GM18505 (cell line): ENCODE results near the gene DNMT3A.

ENCODE experiments used
- ATAC-seq: cut with Tn5 transposase; IDR thresholded peaks from one replicate; pipeline ENCODE4 v1.9.1; 2021; ENCODE audit not compliant: unreplicated experiment
- POLR2A ChIP-seq: IDR thresholded peaks from 4 replicates; pipeline ENCODE4 v1.6.1; 2011; ENCODE audit warnings: borderline replicate concordance; ENCODE audit not compliant: insufficient read depth, insufficient read length; ENCODE audit errors: extremely low read depth

The DNMT3A gene

DNA sequence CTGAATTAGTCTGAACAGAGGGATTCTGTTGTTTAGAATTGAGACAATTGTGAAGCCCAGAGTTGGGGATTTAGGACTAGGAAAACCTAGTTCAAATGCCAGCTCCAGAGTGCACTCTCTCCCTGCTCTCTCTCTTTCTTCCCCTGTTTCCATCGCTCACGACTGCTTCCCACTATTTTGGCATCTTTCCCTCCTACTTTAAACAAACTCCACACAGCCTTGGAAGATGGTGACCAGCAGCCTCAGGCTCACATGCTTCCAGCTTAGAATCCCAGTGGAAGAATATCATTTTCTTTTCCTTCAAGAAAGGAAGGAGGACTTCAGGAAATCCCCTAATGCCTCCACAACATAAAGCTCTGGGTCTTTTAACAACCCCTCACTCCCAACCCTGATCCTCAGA lies 6.1 kb upstream of the DNMT3A start:
- ATAC-seq = no peak
- TF ChIP-seq POLR2A = no peak

DNA sequence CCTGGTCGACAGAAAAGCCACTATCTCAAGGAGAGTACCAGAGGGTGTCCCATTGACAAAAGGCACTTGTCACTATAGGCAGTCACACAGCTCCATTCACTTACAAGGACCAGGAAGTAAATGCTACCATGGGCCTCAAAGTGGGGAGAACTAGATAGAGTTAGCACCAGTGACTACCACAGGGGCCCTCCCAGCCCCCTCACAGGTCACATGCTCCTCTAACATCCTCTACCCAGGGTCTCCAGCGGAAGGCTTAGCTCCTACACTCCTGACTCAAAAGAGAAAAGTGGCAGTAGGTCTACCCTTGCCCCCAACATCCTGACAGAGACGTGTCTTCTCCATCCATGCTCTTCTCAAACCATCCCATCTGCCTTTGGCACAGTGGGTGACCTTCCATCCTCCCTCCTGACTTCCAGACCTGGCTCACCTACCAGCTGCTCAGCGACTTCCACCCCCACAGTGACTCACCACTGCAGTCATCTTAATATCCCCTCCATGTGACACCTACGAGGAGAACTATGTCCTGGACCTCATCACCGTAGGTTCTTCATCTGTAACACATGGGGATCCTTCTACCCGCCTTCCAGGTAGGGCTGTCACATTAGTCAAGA lies 5.6 kb upstream of the DNMT3A start:
- ATAC-seq = no peak
- TF ChIP-seq POLR2A = no peak

DNA sequence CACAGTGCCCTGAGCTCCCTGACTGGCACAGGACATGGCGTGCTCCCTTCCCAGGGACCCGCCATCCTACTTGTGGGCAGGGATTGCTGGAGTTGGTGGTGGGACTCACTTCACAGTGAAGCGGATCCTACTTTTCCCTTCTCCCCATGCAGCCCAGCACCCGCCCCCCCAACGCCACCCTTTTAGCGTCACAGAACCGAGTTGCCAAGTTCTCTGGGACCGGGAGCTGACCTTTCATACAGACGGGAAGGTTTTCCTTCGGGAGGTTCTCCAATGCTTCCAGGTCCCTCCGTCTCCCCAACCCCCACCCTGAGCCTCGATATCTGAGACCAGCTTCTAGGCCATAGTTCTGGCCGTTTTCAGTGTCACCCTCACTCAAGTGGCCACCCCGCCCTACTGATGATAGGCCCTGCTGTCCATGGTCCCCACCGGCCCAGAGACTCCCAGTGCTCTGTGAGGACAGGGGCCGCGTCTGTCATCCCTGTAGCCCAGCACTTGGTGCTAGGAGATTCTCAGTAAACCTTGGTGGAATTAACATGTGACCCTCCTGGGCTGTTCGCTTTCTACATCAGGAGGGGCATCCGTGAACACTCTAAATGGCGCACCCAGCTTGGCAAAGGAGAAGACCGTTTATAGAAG lies 1.6 kb upstream of the DNMT3A start:
- no peak for TF ChIP-seq POLR2A
- ATAC-seq = no peak

DNA sequence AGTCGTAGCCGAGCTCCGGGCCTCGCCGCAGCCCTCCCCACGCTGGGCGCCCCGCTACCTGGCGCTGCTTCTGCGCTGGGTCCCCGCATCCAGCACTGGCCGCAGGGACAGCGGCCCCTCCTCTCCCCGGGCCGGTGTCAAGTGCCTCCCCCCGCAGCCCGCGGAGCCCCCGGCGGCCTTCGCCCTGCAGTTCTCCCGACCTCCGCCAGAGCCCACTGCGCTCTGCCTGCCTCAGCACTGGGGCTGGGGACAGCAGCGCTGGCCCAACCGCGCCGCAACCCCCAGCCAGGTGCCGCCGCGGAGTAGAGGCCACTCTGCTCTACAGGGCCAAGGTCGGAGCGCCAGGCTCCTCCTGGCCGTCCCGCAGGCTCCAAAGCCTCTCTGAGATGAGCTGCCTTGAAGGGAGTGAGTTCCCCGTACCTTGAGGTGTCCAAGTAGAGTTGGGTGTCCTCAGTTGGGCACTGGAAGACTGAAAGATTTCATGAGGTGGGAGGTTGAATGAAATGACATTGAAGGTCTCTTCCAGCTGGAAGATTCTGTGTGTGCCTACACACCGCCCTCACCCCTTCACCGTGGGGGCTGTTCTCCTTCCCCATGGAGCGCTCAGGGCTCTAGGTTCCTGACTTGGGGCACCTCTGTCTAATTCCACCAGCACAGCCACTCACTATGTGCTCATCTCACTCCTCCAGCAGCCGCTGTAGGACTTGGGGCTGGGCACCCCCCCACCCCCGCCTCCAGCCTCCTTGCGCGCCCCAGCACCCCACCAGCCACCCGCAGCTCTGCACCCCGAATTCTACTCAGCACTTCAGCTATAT lies 854 bp upstream of the DNMT3A start:
- peak; percentile 72 for ATAC-seq
- peak; percentile 34 for TF ChIP-seq POLR2A

DNA sequence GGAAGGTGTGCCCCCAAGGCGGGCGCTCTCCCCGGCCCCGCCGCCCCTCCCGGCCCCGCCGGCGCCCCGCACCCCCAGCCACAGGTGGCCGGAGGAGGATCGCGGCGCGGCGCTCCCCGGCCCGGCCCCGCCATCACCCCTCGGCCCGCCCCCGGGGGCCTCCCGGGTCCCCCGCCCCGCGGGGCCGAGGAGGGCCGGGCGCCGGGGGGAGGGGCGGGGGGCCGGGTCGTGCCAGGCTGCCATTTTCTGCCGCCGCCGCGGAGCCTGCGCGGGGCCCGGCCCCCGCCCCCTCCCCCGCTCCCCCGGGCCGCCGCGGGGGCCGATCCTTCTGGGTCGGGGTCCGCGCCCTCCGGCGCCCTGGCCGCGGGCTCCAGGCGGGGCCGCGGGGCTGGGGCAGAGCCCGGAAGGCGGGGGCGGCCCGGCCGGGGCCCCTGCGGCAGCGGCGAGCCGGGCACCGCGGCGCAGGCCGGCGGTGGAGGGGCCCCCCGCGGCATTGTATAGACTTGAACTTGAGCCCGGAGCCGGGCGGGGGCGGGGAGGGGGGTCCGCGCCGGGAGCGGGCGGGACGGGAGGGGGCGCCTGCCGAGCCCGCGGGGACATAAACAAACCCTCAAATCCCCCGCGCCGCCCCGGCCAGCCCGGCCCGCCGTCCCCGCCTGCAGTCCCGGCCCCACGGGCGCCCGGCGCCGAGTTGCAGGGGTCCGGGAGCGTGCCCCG lies 556 bp downstream of the DNMT3A start:
- TF ChIP-seq POLR2A = no peak
- peak; percentile 18 for ATAC-seq

DNA sequence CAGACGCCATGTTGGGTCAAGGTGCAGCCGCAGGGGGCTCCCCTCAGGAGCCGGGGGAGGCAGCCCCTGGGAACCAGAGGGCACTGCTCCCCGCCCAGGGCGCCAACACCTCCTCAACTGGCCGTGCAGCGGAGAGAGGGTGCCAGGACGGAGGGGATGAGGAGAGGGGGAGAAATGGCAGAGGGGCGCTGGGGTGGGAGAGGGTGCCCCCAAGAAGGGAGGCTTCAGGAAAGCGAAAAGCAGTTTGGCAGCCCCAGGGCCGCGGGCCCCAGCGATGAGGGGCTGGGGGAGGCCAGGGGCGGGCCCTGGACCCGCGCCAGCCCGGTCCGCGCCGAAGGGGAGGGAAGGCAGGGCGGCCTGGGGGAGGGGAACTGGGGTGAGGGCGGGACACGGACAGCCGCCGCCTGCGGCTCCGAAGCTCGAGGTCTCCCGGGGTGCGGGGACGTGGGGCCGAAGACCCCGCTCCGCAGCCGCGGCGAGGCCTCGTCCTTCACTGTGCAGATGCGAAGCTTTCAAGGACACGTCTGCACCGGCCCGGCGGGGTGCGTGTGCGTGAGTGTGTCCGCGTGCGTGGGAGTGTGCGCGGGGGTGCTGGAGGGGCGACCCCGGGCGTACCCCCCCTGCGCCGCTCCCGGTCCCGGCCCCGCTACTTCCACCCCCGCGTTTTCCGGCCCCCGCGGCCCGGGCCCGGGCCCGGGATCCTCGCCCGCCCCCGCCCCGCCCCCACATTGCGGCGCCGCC lies 1.4 kb downstream of the DNMT3A start:
- ATAC-seq = no peak
- TF ChIP-seq POLR2A = no peak

DNA sequence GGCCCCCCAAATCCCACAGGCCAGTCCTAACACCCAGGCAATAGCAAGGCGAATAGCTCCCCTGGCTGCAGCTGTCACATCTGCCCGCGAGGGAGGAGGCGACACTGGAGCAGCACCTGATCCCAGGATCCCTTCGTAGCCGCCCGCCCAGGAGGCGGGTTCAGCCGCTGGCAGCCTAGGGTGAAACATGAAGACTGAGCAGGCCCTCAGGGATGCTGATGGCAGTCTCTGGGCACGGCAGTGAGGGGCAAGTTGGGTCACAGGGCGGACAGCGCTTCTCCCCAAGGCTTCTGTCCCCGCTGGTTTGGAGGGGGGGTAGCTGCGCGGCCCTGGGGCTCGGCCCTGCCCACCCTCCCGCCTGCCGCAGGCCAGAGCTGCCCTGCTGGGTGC lies 1.9 kb downstream of the DNMT3A start:
- no peak for TF ChIP-seq POLR2A
- no peak for ATAC-seq

DNA sequence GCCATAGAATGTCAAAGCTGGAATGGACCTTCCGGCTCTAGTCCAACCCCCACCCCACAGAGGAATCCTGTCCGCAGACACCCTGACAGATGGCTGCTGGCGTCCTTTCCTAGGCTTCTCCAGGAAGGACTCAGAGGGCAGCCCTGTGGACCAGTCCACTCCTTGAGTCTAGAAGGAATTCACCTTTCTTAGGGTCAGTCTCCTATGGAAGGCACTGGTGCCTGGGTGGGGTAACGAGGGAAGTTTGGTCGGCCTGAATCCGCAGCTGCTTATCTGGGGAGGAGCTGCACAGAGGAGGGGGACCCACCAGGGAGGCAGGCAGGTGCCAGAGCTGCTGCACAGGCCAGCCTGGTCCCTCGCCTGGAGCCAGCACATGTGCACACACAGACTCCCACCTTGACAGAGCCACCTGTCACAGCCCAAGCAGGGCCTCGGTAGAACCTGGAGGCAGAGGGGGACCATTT lies 2.5 kb downstream of the DNMT3A start:
- ATAC-seq = no peak
- TF ChIP-seq POLR2A = no peak

DNA sequence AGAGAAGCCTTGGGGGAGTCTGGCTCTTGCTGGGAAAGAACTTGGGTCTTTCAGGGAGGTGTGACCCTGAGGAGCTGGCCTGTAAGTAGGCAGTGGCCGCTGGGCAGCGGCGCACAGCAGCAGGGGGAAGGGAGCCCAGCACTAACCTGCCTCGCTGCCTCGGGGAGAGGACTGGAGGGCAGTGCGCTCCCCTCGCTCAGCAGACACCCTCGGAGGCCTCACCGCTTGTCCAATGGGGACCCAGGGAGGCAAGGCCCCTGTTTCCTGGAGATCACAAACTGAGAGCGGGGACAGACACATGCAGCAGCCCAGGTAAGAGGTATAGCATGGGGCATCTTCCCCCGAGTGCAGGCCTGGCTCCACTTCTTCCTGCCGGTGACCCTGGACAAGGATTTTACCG lies 3.3 kb downstream of the DNMT3A start:
- no peak for TF ChIP-seq POLR2A
- no peak for ATAC-seq

DNA sequence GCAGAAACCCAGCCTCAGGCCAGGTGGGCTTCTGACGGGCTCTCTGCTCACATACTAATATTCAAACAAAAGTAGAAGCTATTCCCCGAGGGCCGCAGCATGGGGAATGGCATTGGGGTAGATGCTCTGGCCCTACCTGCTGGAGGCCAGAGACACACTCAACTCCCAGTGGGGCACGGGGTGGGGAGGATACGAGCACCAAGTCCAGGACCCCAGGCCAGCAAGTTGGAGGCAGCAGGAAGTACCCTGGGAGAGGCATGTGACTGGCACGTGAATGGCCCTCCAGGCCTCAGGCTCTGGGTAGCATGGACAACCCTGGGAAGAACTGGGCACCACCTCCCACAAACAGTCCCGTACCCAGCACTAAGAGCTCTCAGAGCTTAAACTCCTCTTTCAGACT lies 3.8 kb downstream of the DNMT3A start:
- no peak for ATAC-seq
- no peak for TF ChIP-seq POLR2A

DNA sequence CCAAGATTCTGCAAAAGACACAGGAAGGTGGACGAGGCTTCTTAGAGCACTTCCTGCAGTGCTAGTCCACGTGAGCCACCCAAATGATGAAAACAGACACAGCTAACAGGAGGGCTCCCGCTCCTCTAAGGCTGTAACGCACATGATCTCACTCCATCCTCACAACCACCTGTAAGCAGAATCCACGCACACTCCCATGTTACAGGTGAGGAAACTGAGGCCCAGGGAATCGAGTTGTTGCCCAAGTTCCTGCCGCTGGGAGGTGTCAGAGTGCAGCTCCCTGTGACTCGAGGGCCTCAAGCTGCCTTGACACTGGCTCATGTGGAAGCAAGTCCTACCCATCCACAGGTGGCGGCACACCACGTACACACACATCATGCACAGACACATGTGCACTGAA lies 4.4 kb downstream of the DNMT3A start:
- TF ChIP-seq POLR2A = no peak
- ATAC-seq = no peak

DNA sequence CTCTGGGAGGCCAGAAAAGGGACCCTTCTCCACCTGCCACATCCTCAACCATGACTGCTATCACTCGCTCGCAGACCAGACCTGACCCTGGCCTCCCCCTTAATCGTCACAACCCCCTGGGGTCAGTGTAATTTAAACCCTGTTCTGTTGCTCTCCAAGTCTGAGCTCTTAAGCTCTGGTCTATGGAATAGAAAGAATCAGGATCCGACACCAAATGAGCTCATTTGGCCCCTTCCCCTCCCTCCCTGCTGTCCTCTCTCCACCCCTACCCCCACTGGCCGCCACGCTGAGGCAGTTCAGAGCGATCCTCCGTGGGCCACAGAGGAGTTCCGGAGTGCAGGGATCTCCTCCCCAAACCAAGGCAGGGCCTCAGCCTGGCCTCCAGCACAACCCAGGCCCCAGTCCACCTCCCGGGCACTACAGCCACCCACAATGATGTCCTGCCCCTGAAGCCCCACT lies 5.3 kb downstream of the DNMT3A start:
- TF ChIP-seq POLR2A = no peak
- ATAC-seq = no peak

DNA sequence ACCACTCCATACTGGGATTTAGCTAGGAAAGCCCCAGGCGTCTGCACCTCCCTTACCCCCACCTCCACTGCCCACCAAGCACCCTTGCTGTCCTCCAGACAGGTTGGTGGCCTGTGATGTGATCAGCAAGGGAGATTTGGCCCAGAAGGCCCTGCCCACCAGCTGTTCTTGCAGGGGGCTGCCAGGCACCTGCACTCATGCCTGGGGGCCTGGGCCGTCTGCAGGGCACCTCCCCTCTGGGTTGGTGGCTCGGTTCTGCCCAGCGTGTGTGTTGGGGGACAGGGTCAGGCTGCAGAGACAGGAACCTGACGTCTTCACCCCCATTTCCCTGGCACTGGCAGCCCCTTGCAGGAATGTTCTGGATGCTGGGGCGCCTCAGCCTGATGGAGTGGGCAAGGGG lies 5.8 kb downstream of the DNMT3A start:
- TF ChIP-seq POLR2A = no peak
- no peak for ATAC-seq

DNA sequence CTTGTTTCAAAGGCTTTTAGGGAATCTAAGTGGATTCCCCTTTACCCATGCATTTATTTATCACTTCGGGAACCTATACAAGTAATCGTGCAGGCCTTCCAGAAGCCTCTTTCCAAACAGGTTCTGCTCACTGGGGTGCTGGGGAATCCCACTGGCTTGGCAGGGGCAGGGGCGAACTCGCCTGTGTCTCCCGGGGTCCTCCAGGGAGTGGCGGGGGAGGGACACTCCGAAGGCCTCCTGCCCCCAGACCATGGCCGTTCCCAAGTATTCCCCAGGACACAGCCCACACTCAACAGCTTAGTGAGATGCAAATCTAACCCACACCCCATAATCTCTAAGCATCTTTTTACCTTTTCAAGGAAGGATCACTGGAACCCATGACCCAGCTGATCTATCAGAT lies 6.5 kb downstream of the DNMT3A start:
- ATAC-seq = no peak
- no peak for TF ChIP-seq POLR2A

DNA sequence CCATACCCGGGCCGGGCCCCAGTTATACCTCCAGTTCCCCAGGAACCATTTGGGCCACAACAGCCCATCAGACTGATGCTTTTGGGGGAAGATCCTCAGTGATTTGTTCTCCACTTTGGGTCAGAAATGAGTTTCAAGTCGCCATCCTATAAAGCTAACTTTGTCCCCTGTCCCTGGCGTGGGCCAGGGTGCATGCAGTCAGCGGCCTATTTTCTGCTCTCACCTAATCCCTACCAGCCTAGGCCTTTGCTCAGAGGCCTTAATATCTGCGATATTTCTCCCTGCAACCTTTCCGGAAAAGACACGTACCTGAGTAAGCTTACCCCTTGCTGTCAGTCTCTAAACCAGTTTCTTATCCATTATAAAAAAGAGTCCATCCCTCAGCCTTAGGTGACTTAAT lies 7.2 kb downstream of the DNMT3A start:
- ATAC-seq = no peak
- TF ChIP-seq POLR2A = no peak
